ENCODE measurements around the gene SAMD8. TPM values are rescaled to one million over a fixed set of nuclear protein-coding genes. Genes with fewer than 3 reads are reported as not detected.

Gene SAMD8
- total and polyA plus RNA-seq, 4 experiments from 2014 or later = 6.9 to 20.6 (median 14.3) TPM

DNA sequence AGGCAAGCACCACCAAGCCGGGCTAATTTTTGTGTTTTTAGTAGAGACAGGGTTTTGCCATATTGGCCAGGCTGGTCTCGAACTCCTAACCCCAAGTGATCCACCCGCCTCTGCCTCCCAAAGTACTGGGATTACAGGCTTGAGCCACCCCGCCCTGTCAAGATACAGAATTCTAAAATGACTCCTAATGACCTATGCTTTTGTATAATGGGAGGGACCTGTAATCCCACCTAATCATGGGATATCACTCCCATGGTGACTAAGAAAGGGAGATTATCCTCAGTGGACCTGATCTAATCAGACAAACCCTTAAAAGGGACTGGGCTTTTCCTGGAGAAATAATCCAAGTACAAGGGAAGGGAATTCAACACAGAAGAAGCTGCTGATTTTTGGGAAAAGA, 28.8 kb downstream of the SAMD8 start:
- no peak overlapping the region for H3K4me3 ChIP-seq (ENCODE audit: low read length in 2 of 2)
- no peaks in the 10 kb centered on the region for H3K9me3 ChIP-seq (ENCODE audit: control insufficient read depth in 1 of 2, low read length in 2 of 2)
- Mint-ChIP-seq H3K9me3 (no peaks in the 10 kb centered on the region), H3K4me3 (no peak overlapping the region), H3K27ac (peak overlapping the region in 1 of 7 donors; percentile 38), H3K27me3 (no peaks in the 10 kb centered on the region), H3K4me1 (peaks cover 36 to 59% (median 51%) of the 10 kb centered on the region in 4 donors), H3K36me3 (peaks cover 0 to 4% of the 10 kb centered on the region in 2 donors)
- ChIA-PET POLR2A (ENCODE audit: partially characterized antibody) (no interaction called here), CTCF (ENCODE audit: partially characterized antibody) (interaction anchor here (0.6 kb wide), 1 partner anchor 8 kb away, joined by 5 read pairs; no protein-coding TSS in a partner anchor)
- DNase-seq = no peak
- no peaks in the 10 kb centered on the region for H3K36me3 ChIP-seq (ENCODE audit: insufficient read depth, low read length)
- peaks cover 27% of the 10 kb centered on the region for H3K4me1 ChIP-seq (ENCODE audit: insufficient read depth, low read length)
- no peak overlapping the region for H3K27ac ChIP-seq (ENCODE audit: low read depth, low read length)
- H3K27me3 ChIP-seq (ENCODE audit: insufficient read depth, low read length) = no peaks in the 10 kb centered on the region
- intact Hi-C loops (cut with micrococcal nuclease) = no loop called here

DNA sequence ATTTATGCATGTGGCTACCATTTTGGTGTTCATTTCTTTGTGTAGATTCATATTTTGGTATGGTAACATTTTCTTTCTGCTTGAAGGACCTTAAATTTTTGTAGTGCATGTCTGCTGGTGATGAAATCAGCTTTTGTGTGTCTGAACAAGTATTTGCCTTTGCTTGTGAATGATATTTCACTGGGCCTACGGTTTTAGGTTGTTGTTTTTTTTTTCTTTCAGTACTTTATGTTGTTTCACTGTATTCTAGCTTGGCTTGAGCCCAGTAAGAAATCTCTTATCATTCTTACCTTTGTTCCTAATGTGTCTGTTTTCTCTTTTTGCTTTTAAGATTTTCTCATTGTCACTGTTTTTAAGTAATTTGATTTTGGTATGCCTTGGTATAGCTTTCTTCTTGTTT, 31.9 kb downstream of the SAMD8 start:
- peaks cover 0 to 2% (median 0%) of the 10 kb centered on the region in 8 donors for H3K9me3 Mint-ChIP-seq
- POLR2A ChIA-PET (ENCODE audit: partially characterized antibody) = no interaction called here

DNA sequence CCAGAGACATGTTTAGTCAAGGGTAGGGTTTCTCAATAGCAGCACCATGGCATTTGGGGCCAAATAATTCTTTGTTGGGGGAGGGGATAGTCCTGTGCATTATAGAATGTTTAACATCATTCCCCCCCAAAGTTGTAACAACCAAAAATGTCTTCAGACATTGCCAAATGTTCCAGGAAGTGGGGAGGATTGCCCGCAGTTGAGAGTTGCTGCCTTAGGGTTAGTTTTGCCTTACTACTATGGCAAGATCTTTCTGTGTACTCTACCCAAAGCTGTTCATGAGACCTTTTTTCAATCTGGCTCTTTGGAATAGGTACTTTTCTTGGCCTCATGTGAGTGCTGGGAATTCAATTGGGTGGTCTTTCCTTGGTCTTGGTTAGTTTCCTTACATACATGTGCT, 34.1 kb downstream of the SAMD8 start:
- Mint-ChIP-seq H3K27me3 (no peaks in the 10 kb centered on the region), H3K36me3 (peaks cover 4 to 5% of the 10 kb centered on the region in 2 donors), H3K27ac (peak overlapping the region in 1 of 7 donors; percentile 64), H3K4me3 (no peak overlapping the region), H3K4me1 (peaks cover 25 to 46% (median 31%) of the 10 kb centered on the region in 4 donors), H3K9me3 (peaks cover 0 to 2% (median 0%) of the 10 kb centered on the region in 8 donors)
- intact Hi-C loops (cut with micrococcal nuclease) = no loop called here
- H3K4me3 ChIP-seq (ENCODE audit: low read length in 2 of 2) = no peak overlapping the region
- no peaks in the 10 kb centered on the region for H3K36me3 ChIP-seq (ENCODE audit: insufficient read depth, low read length)
- no peak for DNase-seq
- no peaks in the 10 kb centered on the region for H3K9me3 ChIP-seq (ENCODE audit: control insufficient read depth in 1 of 2, low read length in 2 of 2)
- no peaks in the 10 kb centered on the region for H3K27me3 ChIP-seq (ENCODE audit: insufficient read depth, low read length)
- ChIA-PET CTCF (ENCODE audit: partially characterized antibody) (no interaction called here), POLR2A (ENCODE audit: partially characterized antibody) (no interaction called here)
- H3K4me1 ChIP-seq (ENCODE audit: insufficient read depth, low read length) = peaks cover 23% of the 10 kb centered on the region
- H3K27ac ChIP-seq (ENCODE audit: low read depth, low read length) = no peak overlapping the region

More for the DNA sequence above, 31.9 kb downstream of the SAMD8 start:
- CTCF ChIA-PET (ENCODE audit: partially characterized antibody) = interaction anchor here (0.7 kb wide), 1 partner anchor 9 kb away, joined by 3 read pairs; no protein-coding TSS in a partner anchor
- no peak overlapping the region for H3K27ac ChIP-seq (ENCODE audit: low read depth, low read length)
- DNase-seq = no peak
- peak overlapping the region in 2 of 7 donors; percentile 2 to 51 for H3K27ac Mint-ChIP-seq
- intact Hi-C loops (cut with micrococcal nuclease) = no loop called here
- peaks cover 23% of the 10 kb centered on the region for H3K4me1 ChIP-seq (ENCODE audit: insufficient read depth, low read length)
- H3K36me3 Mint-ChIP-seq = peaks cover 0 to 1% of the 10 kb centered on the region in 2 donors
- no peaks in the 10 kb centered on the region for H3K36me3 ChIP-seq (ENCODE audit: insufficient read depth, low read length)
- no peak overlapping the region for H3K4me3 Mint-ChIP-seq
- H3K27me3 ChIP-seq (ENCODE audit: insufficient read depth, low read length) = no peaks in the 10 kb centered on the region
- peaks cover 25 to 40% (median 39%) of the 10 kb centered on the region in 4 donors for H3K4me1 Mint-ChIP-seq
- no peaks in the 10 kb centered on the region for H3K27me3 Mint-ChIP-seq
- H3K4me3 ChIP-seq (ENCODE audit: low read length in 2 of 2) = no peak overlapping the region
- H3K9me3 ChIP-seq (ENCODE audit: control insufficient read depth in 1 of 2, low read length in 2 of 2) = no peaks in the 10 kb centered on the region

DNA sequence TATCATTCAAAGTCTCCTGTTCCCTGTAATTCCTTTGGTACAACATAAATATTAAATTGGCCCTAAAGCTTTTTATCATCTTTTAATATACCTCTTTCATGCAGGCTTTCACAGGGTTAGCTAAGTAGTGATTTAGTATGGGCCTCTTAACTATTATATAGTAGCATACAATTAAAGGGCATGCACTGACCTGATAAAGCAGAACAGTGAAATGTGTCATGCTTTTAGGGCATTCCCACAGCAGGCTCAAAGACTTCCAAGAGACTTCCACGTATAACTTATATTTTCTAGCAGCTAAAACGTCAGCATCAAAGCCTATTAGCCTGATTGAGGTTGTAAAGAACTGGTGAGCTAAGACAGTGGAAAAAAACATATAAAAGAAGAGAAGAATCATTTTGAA, 35.3 kb downstream of the SAMD8 start:
- H3K27me3 ChIP-seq (ENCODE audit: insufficient read depth, low read length) = no peaks in the 10 kb centered on the region
- intact Hi-C loops (cut with micrococcal nuclease) = no loop called here
- Mint-ChIP-seq H3K9me3 (peaks cover 0 to 2% (median 0%) of the 10 kb centered on the region in 8 donors), H3K27ac (no peak overlapping the region), H3K36me3 (peaks cover 7 to 12% of the 10 kb centered on the region in 2 donors), H3K4me1 (peaks cover 26 to 48% (median 31%) of the 10 kb centered on the region in 4 donors), H3K4me3 (no peak overlapping the region), H3K27me3 (no peaks in the 10 kb centered on the region)
- H3K36me3 ChIP-seq (ENCODE audit: insufficient read depth, low read length) = no peaks in the 10 kb centered on the region
- ChIA-PET POLR2A (ENCODE audit: partially characterized antibody) (no interaction called here), CTCF (ENCODE audit: partially characterized antibody) (no interaction called here)
- no peaks in the 10 kb centered on the region for H3K9me3 ChIP-seq (ENCODE audit: control insufficient read depth in 1 of 2, low read length in 2 of 2)
- H3K27ac ChIP-seq (ENCODE audit: low read depth, low read length) = no peak overlapping the region
- H3K4me3 ChIP-seq (ENCODE audit: low read length in 2 of 2) = no peak overlapping the region
- DNase-seq = no peak
- peaks cover 23% of the 10 kb centered on the region for H3K4me1 ChIP-seq (ENCODE audit: insufficient read depth, low read length)

DNA sequence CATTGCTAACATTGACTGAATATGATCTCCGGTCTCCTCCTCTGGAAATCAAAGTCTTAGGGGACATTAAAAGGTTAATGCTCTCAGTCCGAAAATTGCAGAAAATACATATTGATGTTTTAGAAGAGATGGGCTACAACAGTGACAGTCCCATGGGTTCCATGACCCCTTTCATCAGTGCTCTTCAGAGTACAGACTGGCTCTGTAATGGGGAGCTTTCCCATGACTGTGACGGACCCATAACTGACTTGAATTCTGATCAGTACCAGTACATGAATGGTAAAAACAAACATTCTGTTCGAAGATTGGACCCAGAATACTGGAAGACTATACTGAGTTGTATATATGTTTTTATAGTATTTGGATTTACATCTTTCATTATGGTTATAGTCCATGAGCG, 39.2 kb downstream of the SAMD8 start:
- H3K27me3 ChIP-seq (ENCODE audit: insufficient read depth, low read length) = no peaks in the 10 kb centered on the region
- H3K9me3 ChIP-seq (ENCODE audit: control insufficient read depth in 1 of 2, low read length in 2 of 2) = no peaks in the 10 kb centered on the region
- peaks cover 4% of the 10 kb centered on the region for H3K4me1 ChIP-seq (ENCODE audit: insufficient read depth, low read length)
- no peak for DNase-seq
- H3K4me1 Mint-ChIP-seq = peaks cover 15 to 31% (median 19%) of the 10 kb centered on the region in 4 donors
- ChIA-PET POLR2A (ENCODE audit: partially characterized antibody) (no interaction called here), CTCF (ENCODE audit: partially characterized antibody) (interaction anchor here (1.1 kb wide), 1 partner anchor 37 kb away, joined by 4 read pairs; no protein-coding TSS in a partner anchor)
- H3K36me3 Mint-ChIP-seq = peaks cover 14 to 24% of the 10 kb centered on the region in 2 donors
- H3K4me3 ChIP-seq (ENCODE audit: low read length in 2 of 2) = no peak overlapping the region
- peaks cover 0 to 3% (median 0%) of the 10 kb centered on the region in 8 donors for H3K9me3 Mint-ChIP-seq
- intact Hi-C loops (cut with micrococcal nuclease) = no loop called here
- H3K27me3 Mint-ChIP-seq = no peaks in the 10 kb centered on the region
- H3K27ac Mint-ChIP-seq = peak overlapping the region in 1 of 7 donors; percentile 15
- no peaks in the 10 kb centered on the region for H3K36me3 ChIP-seq (ENCODE audit: insufficient read depth, low read length)
- no peak overlapping the region for H3K27ac ChIP-seq (ENCODE audit: low read depth, low read length)
- no peak overlapping the region for H3K4me3 Mint-ChIP-seq

DNA sequence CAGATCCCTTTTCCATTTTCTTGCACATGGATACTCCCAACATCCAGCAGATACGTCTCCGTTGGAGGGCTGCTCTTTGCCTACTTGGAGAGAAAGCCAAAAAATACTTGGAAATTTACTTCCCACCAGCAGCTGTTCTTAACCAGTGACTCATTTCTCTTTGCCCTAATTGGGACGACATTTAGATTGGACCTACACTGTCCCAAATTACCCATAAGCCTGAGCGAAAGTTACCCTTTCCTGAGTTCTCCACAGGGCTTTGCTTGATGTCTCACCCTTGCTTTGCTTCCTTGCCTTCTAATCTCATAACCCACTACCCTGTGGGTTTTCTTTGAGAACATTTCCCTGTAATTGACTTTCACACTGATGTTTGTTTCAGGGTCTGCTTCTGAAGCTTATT, 48.1 kb downstream of the SAMD8 start:
- Mint-ChIP-seq H3K4me1 (peaks cover 8 to 27% (median 21%) of the 10 kb centered on the region in 4 donors), H3K9me3 (peaks cover 0 to 1% (median 0%) of the 10 kb centered on the region in 8 donors), H3K27ac (peak overlapping the region; percentile 8 to 87 (median 37)), H3K36me3 (peaks cover 15 to 18% of the 10 kb centered on the region in 2 donors), H3K4me3 (no peak overlapping the region), H3K27me3 (no peaks in the 10 kb centered on the region)
- H3K4me1 ChIP-seq (ENCODE audit: insufficient read depth, low read length) = no peaks in the 10 kb centered on the region
- no peaks in the 10 kb centered on the region for H3K27me3 ChIP-seq (ENCODE audit: insufficient read depth, low read length)
- intact Hi-C loops (cut with micrococcal nuclease) = no loop called here
- H3K4me3 ChIP-seq (ENCODE audit: low read length in 2 of 2) = no peak overlapping the region
- no peak for DNase-seq
- no peak overlapping the region for H3K27ac ChIP-seq (ENCODE audit: low read depth, low read length)
- ChIA-PET CTCF (ENCODE audit: partially characterized antibody) (no interaction called here), POLR2A (ENCODE audit: partially characterized antibody) (no interaction called here)
- no peaks in the 10 kb centered on the region for H3K36me3 ChIP-seq (ENCODE audit: insufficient read depth, low read length)
- H3K9me3 ChIP-seq (ENCODE audit: control insufficient read depth in 1 of 2, low read length in 2 of 2) = no peaks in the 10 kb centered on the region

DNA sequence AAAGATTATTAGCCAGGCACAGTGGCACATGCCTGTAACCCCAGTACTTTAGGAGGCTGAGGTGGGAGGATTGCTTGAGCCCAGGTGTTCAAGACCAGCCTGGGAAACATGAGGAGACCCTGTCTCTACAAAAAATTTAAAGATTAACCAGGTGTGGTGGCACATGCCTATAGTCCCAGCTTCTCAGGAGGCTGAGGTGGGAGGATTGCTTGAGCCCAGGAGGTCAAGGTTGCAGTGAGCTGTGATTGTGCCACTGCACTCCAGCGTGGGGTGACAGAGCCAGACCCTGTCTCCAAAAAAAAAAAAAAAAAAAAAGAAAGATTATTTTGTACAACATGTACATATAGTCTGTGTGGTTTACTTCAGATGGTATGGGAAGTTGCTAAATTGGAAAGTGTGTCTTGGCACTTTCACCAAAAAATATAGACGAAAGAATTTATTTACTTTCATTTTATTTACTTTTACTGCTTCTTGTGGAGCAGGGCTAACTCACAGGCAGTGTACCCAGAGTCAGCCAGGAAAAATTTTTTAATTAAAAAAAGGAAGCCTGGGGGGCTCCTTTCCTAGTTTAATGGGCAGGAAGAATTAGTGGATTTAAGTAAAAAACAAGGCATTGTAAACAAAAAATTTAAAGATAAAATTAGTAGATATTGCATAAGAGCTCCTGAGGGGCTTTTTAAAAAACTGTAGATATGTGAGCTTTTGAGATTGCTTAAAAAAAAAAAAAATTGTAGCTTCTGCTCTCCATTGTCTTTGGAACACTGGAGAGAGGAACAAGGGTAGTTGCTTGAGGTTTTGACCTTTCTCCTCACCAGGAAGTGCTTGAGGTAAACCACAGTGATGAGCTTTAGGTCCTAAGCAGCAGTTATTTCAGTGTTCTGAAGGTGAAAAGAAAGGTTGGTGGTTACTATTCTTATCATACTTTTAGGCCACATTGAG, 54.5 kb downstream of the SAMD8 start:
- intact Hi-C loops (cut with micrococcal nuclease) = no loop called here
- peak in 4 of 5 donors; percentile 2 to 35 (median 28) for DNase-seq
- peaks cover 7 to 19% of the 10 kb centered on the region in 2 donors for H3K36me3 Mint-ChIP-seq

More for the DNA sequence above, 54.5 kb downstream of the SAMD8 start:
- Histone ChIP-seq H3K9me3 (ENCODE audit: control insufficient read depth in 1 of 2, low read length in 2 of 2) (no peaks in the 10 kb centered on the region), H3K36me3 (ENCODE audit: insufficient read depth, low read length) (no peaks in the 10 kb centered on the region), H3K27ac (ENCODE audit: low read depth, low read length) (peak overlapping the region; percentile 50), H3K27me3 (ENCODE audit: insufficient read depth, low read length) (no peaks in the 10 kb centered on the region), H3K4me3 (ENCODE audit: low read length in 2 of 2) (no peak overlapping the region), H3K4me1 (ENCODE audit: insufficient read depth, low read length) (peaks cover 31% of the 10 kb centered on the region)
- POLR2A ChIA-PET (ENCODE audit: partially characterized antibody) = interaction anchor here (0.5 to 2.7 kb wide), 7 partner anchors 10 to 1033 kb away, joined by 3 to 16 read pairs (median 3); partner anchors contain the start of genes SAMD8 and VDAC2
- Mint-ChIP-seq H3K27me3 (no peaks in the 10 kb centered on the region), H3K4me3 (peak overlapping the region in 7 of 8 donors; percentile 42 to 79 (median 75)), H3K4me1 (peaks cover 19 to 53% (median 36%) of the 10 kb centered on the region in 4 donors), H3K9me3 (no peaks in the 10 kb centered on the region), H3K27ac (peak overlapping the region; percentile 63 to 89 (median 84))
- CTCF ChIA-PET (ENCODE audit: partially characterized antibody) = interaction anchor here (0.8 to 2.4 kb wide), 4 partner anchors 22 to 70 kb away, joined by 3 to 9 read pairs (median 5); partner anchors contain the start of genes COMTD1 and VDAC2

Measured in CD4-positive, alpha-beta memory T cell (primary cell).